Esophagus squamous epithelium (tissue), 4 donors: Measurements from ENCODE around the gene POLD2.

Source experiments
- CTCF ChIP-seq, 6 experiments: fragments of 450-650 bp in 4 of 6; fragments of 200-600 bp in 2 of 6; sonication (generic) in 2 of 6; IDR thresholded peaks; one replicate each; pipeline ENCODE4 v1.5.1; 2016 to 2019; ENCODE audit warnings: antibody characterized with exemption in 6 of 6, mild to moderate bottlenecking in 4 of 6, moderate library complexity in 4 of 6
- POLR2A ChIP-seq, 4 donors: fragments of 450-650 bp; IDR thresholded peaks; one replicate each; pipeline ENCODE4 v1.6.1; 2017; ENCODE audit warnings: antibody characterized with exemption in 4 of 4, mild to moderate bottlenecking in 4 of 4, moderate library complexity in 3 of 4

DNA sequence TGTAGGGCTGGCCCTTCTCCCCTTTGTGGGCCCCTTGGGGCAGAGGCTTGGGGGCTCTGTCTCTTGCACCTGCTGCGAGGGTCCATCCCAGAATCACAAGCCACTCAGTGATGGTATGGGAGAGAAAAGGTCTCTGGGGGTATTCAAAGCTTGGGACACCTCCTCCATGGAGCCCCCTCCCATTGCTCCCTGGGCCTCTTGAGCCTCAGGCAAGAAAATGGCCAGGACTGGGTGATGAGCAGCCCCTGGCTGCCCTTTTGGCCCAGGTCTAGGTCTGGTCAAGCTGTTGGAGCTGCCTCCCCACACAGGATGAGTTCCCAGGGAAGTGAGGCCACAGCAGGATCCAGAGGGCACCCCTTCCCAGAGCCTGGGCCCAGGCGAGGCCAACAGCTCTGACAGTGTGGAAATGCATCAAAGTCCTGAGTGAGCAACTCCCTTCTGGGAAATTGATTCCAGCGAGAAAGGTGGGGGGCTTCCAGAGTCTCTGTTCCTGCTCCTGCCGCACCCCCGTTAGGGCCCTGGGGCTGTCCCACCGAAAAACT is 21.1 kb upstream of the POLD2 start:
- no peak for TF ChIP-seq CTCF (IDR thresholded peaks at IDR 0.05)
- TF ChIP-seq POLR2A (IDR thresholded peaks at IDR 0.05) = no peak
